Fibroblast of skin of left biceps (primary cell): Measurements from ENCODE around the gene AGMO.

Source experiments
- DNase-seq, 2 experiments: peaks; one replicate each; pipeline ENCODE4 v3.0.0-alpha.2; 2013; ENCODE audit warnings: low read depth in 2 of 2

AGMO gene

DNA sequence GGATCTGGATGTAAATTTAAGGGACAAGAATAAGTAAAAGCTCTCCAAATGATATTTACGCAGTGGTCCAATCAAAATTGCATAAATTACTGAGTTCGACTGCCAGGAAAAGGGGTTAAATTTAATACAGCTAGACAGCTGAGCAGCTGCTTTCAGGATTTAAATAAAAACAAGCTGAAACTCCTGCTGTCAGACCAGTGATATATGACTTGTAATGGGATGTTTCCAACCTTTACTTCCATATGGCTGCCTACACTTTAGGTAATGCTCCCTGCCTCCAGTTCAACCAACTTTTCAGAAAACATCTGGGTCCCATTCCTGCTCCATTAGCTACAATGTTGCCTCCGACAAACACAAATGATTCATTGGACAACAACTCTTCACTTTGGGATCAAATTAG lies 333.0 kb downstream of the AGMO start:
- DNase-seq = peak; percentile 56 to 66

DNA sequence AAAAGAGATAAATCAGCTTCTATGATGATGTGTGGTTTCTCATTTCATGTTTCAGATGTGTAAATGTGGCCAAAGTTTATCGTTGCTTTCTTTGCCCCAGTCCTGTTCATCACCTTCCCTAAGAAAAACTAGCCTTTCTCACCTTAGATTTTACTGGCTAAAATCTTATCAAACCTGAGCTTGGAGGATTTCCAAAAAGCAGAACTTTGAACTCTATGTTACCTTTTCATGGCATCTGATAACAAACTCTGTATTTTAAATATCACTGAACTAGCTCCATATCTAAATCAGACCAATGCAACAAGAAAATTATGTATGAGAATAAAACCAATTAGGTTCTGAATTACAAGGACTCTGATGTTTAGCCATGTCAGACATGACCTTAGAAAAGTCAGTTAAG lies 335.8 kb downstream of the AGMO start:
- no peak for DNase-seq

DNA sequence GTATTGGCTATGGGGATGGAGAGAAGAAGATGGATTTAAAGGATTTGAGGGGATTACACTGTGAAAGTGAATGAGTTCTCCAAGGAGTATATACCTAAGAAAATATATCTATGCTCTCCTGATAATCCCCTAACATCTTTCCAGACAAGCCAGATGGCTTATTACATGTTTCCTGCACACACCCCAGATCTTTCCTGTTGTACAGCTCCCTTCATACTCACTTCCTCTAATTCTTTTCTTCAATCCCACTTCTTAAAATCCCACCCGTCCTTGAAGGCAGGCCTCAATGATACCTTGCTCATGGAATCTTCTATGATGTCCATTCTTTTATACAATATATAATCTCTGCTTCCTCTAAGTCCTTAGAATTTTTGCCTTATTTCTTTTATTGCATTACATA lies 342.1 kb downstream of the AGMO start:
- no peak for DNase-seq

GRCh38 chr7:15218261-15218660 lies 343.6 kb downstream of the AGMO start:
- no peak for DNase-seq

GRCh38 chr7:15215616-15216015 lies 346.2 kb downstream of the AGMO start:
- DNase-seq = peak; percentile 48 to 59

GRCh38 chr7:15214976-15215375 lies 346.8 kb downstream of the AGMO start:
- DNase-seq = peak in 1 of 2 experiments; percentile 29

DNA sequence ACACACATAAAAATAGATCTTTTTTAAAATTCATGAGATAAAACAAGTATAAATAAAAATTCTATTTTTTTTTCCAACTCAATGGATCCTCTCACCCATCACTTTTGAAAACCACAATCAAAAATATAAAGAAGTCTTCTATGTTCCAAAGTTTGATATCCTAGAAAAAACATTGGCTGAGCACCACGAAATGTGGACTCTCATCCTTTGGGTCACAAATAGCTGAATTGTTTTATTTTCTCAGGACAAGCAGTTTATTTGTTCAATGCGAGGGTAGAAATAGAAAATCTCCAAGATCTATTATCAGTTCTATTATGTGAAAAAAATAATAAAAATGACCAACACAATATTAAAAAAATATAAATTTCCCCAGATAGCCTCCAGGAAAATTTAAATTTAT lies 348.7 kb downstream of the AGMO start:
- DNase-seq = no peak

- DNase-seq = no peak
Observed at GRCh38 chr7:15209429-15209828, 352.4 kb downstream of the AGMO start.

DNA sequence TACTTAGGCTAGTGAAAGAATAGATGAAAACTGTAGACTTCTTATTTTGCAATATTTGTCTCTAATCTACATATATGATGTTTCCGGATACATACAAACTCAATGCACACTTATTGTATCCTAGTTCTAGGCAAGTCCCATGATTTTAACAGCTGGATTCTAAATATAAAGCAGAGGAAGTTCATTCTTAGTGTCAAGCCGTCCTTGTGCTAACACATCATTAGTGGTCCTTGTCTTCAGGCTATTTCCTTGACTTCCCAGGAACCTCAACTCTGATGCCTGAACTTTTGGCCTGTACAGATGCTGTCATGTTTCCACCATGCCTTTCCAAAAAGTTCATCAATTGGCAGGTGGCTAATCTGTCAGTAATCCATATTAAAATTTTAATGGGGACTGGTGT lies 357.4 kb downstream of the AGMO start:
- no peak for DNase-seq

GRCh38 chr7:15199482-15199881 lies 362.3 kb downstream of the AGMO start:
- no peak for DNase-seq

DNA sequence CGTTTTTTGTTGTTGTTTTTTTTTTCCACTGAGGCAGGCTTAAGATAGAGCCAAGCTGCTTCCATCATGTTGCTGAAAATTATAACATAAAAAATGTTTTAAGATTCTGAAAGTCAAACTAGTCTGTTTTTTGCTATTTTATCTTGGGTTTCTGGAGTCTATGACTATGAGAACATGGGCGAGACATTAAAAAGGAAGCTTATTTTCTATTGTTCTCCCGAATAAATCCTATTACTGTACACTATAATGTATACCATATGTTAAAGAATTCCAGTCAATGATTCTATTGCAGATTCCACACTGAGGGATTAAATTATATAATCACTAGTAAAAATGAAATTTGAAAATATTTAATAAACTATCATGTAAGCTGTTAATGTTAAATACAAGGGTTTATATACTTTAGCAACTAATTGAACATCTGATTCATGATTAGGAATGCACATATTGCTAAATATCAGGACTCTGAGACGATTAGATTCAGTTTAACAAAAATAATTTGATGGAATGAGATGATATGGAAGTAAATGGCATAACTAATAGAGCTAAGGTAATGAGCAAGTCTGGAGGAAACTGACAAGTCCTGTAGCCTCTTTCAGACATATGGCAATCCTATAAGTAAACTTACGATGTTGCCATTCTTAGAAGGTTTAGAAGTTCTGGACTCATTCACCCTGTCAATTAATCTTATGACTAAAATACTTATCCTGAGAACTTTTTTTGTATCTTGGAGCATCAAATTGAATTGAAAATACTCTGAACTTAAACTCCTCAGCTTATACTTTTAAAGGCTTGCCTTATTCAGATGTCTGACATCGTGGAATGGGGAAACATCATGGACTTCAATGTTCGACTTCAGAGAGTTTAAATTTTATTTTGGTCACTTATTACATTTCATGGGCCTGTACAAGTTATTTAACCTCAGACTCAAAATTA lies 364.5 kb downstream of the AGMO start:
- peak in 1 of 2 experiments; percentile 6 for DNase-seq

DNA sequence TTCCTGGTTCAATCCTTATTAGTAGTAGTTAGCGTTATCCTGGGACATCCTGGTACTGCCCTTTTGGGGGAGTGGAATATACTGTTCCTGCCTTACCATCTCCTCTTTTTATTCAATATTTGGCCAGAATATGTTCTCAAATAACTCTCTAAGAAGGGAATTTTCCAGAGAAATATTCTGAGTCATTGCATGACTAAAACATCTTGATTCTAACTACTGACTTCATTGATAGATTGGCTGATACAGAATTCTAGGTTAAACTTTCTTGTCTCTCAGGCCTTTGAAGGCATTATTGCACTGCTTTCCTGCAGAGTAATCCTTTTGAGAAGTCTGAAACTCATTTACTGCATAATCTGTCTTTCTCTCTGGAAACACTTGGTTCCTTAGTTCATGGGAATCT lies 383.8 kb downstream of the AGMO start:
- DNase-seq = no peak

DNA sequence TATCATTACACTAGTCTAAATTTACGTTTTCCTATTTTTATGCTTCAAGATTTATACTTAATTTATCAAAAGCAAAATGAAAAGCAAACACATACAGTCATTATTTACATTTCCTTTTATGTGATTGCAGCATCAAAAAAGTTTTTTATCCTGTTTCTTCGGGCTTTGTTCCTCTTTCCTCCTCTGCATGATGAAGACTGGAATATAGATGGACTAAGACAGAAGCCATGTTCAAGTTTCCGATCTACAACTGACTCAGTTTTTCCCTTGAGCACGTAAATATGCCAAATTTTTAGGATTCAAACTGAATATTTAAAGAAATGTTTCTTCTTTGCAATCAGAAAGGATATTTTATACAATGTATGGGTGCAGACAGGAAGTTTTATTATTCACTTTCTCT lies 385.7 kb downstream of the AGMO start:
- DNase-seq = no peak

DNA sequence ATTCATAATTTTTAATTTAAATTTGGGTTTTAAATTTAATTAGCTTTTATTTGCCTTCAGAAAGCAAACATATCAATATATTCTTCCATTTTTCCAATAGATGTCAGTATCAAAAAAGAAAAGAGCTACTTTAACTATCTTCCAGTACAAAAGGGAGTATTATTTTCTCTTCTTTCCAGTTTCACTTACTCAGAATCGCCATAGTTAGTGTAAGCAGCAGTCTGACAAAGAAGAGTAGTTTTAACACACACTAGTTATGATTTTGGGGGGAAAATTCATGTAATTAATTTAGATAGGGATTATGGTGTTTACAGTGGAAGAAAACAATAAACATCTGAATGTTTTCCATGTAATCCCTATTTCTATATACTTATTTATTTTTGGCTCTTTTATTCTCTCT lies 386.7 kb downstream of the AGMO start:
- DNase-seq = no peak

GRCh38 chr7:15174485-15174884 lies 387.3 kb downstream of the AGMO start:
- DNase-seq = no peak

DNA sequence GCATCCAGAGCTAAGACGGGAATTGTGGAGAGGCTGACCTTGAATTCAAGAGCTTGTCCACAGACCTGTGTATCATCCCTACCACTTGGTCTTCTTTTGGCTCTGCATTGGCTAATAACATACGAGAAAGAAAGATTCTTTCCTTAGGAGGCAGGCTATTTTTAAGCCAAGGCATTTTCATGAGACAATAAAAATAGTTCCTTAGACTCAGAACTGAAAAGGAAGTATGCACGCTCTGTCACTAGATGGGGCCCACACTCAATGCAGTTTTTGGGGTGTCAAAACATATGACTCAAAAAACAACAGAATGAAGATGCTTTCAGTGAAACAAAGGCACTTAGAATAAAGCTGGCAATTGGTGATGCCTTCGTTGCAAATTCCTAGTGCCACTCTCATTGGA lies 393.3 kb downstream of the AGMO start:
- no peak for DNase-seq

GRCh38 chr7:15167912-15168311 lies 393.9 kb downstream of the AGMO start:
- DNase-seq = no peak

GRCh38 chr7:15166620-15167019 lies 395.2 kb downstream of the AGMO start:
- no peak for DNase-seq

DNA sequence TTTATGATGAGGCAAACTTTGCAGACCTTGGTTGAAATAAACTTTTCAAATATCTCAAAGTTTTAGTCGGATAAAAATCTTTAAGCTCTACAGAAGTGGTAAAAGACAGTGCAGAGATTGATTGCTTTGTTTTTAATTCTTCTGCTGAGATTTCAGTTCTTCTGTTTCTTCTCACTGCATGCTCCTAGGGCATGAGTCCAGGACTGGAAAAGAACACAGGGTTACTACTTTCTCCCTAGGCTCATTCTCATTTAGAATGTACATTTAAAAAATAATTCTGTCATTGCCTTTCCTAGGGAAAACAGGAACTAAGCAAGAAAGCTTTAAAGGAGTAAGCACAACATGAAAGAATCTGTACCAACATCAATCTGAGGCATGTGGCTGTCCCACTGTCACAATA lies 402.6 kb downstream of the AGMO start:
- no peak for DNase-seq

DNA sequence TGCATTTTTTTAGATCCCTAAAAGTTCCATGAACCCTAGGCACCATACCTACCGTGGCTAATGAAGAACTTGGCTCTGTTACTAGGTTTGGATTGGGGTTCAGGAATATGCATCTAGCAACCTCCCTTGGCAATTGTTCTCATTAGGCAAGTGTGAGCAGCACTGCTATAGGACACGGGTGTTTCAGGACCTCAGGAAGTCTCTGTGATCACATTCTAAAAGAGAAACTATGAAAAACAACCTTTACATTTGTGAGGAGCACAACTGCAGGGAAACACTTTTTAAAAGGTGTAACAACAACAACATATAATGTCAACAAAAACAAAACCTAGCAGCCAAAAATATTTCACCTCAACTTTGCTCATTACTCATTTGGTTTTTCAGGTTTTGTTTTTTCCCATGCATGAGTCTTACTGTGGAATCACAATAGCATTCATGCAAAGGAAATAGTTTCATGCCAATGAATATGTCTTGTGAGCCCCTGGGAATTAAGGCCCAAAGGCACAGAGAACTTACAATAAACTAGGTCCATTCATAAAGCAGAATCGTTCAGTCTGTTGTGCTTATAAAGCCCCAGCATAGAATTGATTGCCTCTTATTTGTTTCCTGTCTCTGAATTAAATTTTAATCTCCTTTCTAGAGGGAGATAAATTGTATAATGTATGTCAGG lies 403.5 kb downstream of the AGMO start:
- no peak for DNase-seq
